WTC11 (cell line): ENCODE results near the gene CPNE5. TPM values are rescaled to one million over a fixed set of nuclear protein-coding genes. Genes with fewer than 3 reads are reported as not detected.

ENCODE experiments used
- ATAC-seq: fragments of 200-7000 bp; cut with Tn5 transposase; 2 replicates; pipeline ENCODE4 v1.10.0; 2021; ENCODE audit warnings: mild to moderate bottlenecking, moderate library complexity
- CTCF ChIA-PET: fragments of 300-600 bp; sonication (Branson Sonifier 250); formaldehyde crosslinking; loops from one replicate; lab custom pipeline; 2021; ENCODE audit warnings: antibody characterized with exemption; lab: Charles Lee
- POLR2A ChIA-PET: fragments of 350-600 bp; sonication (Branson Sonifier 250); formaldehyde crosslinking; loops from one replicate; lab custom pipeline; 2021; ENCODE audit warnings: antibody characterized with exemption; lab: Charles Lee
- DNase-seq: peaks from one replicate; pipeline ENCODE4 v3.0.0; 2021; ENCODE audit warnings: low spot score
- H3K27ac Mint-ChIP-seq: 2 replicates; pipeline ENCODE4 v1.8.0; 2021; ENCODE audit warnings: mixed read lengths
- H3K27me3 Mint-ChIP-seq: 2 replicates; pipeline ENCODE4 v1.8.0; 2021; ENCODE audit warnings: low read depth, mild to moderate bottlenecking, moderate library complexity, mixed read lengths
- H3K36me3 Mint-ChIP-seq: 2 replicates; pipeline ENCODE4 v1.8.0; 2021; ENCODE audit warnings: mixed read lengths
- H3K4me1 Mint-ChIP-seq: 2 replicates; pipeline ENCODE4 v1.8.0; 2022; ENCODE audit warnings: mixed read lengths
- H3K4me3 Mint-ChIP-seq: 2 replicates; pipeline ENCODE4 v1.8.0; 2021; ENCODE audit warnings: mild to moderate bottlenecking, moderate library complexity, mixed read lengths
- H3K9me3 Mint-ChIP-seq: 2 replicates; pipeline ENCODE4 v1.8.0; 2021; ENCODE audit warnings: mixed read lengths
- ETV6 ChIP-seq: sonication (generic); formaldehyde crosslinking; IDR thresholded peaks from 2 replicates; pipeline ENCODE4 v1.8.1; 2022; ENCODE audit warnings: mild to moderate bottlenecking, missing genetic modification reagents
- GRHL2 ChIP-seq: fragments of 250-450 bp; sonication (Bioruptor Pico); IDR thresholded peaks from 2 replicates; pipeline ENCODE4 v1.8.0; 2022; ENCODE audit warnings: mild to moderate bottlenecking, moderate library complexity; ENCODE audit not compliant: insufficient replicate concordance, severe bottlenecking
- GTF2I ChIP-seq: fragments of 250-450 bp; sonication (Bioruptor Pico); conservative IDR thresholded peaks from 2 replicates; pipeline ENCODE4 v1.4.0; 2021; ENCODE audit warnings: mild to moderate bottlenecking
- KAT7 ChIP-seq: sonication (generic); formaldehyde crosslinking; IDR thresholded peaks from 2 replicates; pipeline ENCODE4 v1.8.1; 2023; ENCODE audit warnings: missing genetic modification reagents, mild to moderate bottlenecking, borderline replicate concordance
- SMAD3 ChIP-seq: sonication (generic); formaldehyde crosslinking; IDR thresholded peaks from 2 replicates; pipeline ENCODE4 v1.8.0; 2022; ENCODE audit warnings: missing genetic modification reagents, mild to moderate bottlenecking, borderline replicate concordance
- TEAD4 ChIP-seq: sonication (generic); formaldehyde crosslinking; IDR thresholded peaks from 2 replicates; pipeline ENCODE4 v1.8.0; 2022; ENCODE audit warnings: mild to moderate bottlenecking, missing genetic modification reagents
- ZNF263 ChIP-seq: sonication (generic); formaldehyde crosslinking; IDR thresholded peaks from 2 replicates; pipeline ENCODE4 v1.8.1; 2022; ENCODE audit warnings: low read depth, mild to moderate bottlenecking, moderate library complexity, missing genetic modification reagents
- ZNF396 ChIP-seq: fragments of 250-450 bp; sonication (Bioruptor Pico); IDR thresholded peaks from 2 replicates; pipeline ENCODE4 v1.8.0; 2021; ENCODE audit warnings: mild to moderate bottlenecking, moderate library complexity, borderline replicate concordance
- total RNA-seq: library from RNA; stranded (reverse); gene quantifications from 3 replicates; pipeline ENCODE4 v1.2.3, GENCODE V29; 2021
- TF ChIP-seq, protein P1 (sequence below): sonication (generic); formaldehyde crosslinking; IDR thresholded peaks from 2 replicates; pipeline ENCODE4 v1.8.1; 2023; ENCODE audit warnings: mild to moderate bottlenecking, missing genetic modification reagents
- TF ChIP-seq, protein P2 (sequence below): sonication (generic); formaldehyde crosslinking; IDR thresholded peaks from 2 replicates; pipeline ENCODE4 v1.8.0; 2023; ENCODE audit warnings: missing genetic modification reagents, mild to moderate bottlenecking, borderline replicate concordance
- TF ChIP-seq, protein P3 (sequence below): sonication (generic); formaldehyde crosslinking; IDR thresholded peaks from 2 replicates; pipeline ENCODE4 v1.8.0; 2022; ENCODE audit warnings: mild to moderate bottlenecking, missing genetic modification reagents
- TF ChIP-seq, protein P4 (sequence below): sonication (generic); formaldehyde crosslinking; IDR thresholded peaks from 2 replicates; pipeline ENCODE4 v1.8.1; 2022; ENCODE audit warnings: mild to moderate bottlenecking, missing genetic modification reagents, moderate library complexity, borderline replicate concordance
- TF ChIP-seq, protein P5 (sequence below): sonication (generic); formaldehyde crosslinking; IDR thresholded peaks from 2 replicates; pipeline ENCODE4 v1.8.0; 2022; ENCODE audit warnings: missing genetic modification reagents
- TF ChIP-seq, protein P6 (sequence below): fragments of 250-450 bp; sonication (Bioruptor Pico); IDR thresholded peaks from 2 replicates; pipeline ENCODE4 v2.1.2; 2022; ENCODE audit warnings: mild to moderate bottlenecking, moderate library complexity

Gene CPNE5
- total RNA-seq, 1 experiment from 2014 or later = 0.44 TPM

DNA sequence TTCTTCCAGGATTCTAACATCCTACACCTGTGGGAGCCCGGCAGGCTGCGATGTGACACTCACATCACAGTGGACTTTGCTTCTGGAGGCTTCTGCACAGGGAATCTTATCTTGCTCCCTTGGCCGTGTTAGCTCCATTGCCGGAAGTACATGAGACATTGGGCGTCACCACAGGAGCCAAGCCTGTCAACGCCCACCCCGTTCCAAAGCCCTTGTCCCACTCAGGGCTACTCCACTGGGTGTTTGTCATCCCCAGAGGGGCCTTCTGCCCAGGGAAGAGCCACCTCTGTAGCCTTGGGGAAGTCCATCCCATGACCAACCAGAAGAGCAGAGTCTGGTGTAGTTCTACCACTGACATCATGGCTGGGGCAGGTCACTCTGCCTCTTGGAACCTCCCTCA is 139.9 kb downstream of the CPNE5 start:
- no peak for ATAC-seq
- POLR2A ChIA-PET = no interaction called here

More for the DNA sequence above, 139.9 kb downstream of the CPNE5 start:
- Mint-ChIP-seq H3K9me3 (no peaks in the 10 kb centered on the region), H3K27me3 (no peaks in the 10 kb centered on the region), H3K36me3 (no peaks in the 10 kb centered on the region), H3K27ac (no peak overlapping the region)
- DNase-seq = no peak
- CTCF ChIA-PET = interaction anchor here (0.6 kb wide), 1 partner anchor 84 kb away, joined by 4 read pairs; no protein-coding TSS in a partner anchor
- TF ChIP-seq, protein P1, sequence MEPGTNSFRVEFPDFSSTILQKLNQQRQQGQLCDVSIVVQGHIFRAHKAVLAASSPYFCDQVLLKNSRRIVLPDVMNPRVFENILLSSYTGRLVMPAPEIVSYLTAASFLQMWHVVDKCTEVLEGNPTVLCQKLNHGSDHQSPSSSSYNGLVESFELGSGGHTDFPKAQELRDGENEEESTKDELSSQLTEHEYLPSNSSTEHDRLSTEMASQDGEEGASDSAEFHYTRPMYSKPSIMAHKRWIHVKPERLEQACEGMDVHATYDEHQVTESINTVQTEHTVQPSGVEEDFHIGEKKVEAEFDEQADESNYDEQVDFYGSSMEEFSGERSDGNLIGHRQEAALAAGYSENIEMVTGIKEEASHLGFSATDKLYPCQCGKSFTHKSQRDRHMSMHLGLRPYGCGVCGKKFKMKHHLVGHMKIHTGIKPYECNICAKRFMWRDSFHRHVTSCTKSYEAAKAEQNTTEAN = no peak
- TF ChIP-seq SMAD3 (no peak), GTF2I (CRISPR knock-in tag) (no peak), ZNF396 (CRISPR knock-in tag) (no peak), GRHL2 (CRISPR knock-in tag) (no peak), ETV6 (CRISPR knock-in tag) (no peak), ZNF263 (CRISPR knock-in tag) (no peak), KAT7 (CRISPR knock-in tag) (no peak), TEAD4 (no peak)
- TF ChIP-seq, protein P2, sequence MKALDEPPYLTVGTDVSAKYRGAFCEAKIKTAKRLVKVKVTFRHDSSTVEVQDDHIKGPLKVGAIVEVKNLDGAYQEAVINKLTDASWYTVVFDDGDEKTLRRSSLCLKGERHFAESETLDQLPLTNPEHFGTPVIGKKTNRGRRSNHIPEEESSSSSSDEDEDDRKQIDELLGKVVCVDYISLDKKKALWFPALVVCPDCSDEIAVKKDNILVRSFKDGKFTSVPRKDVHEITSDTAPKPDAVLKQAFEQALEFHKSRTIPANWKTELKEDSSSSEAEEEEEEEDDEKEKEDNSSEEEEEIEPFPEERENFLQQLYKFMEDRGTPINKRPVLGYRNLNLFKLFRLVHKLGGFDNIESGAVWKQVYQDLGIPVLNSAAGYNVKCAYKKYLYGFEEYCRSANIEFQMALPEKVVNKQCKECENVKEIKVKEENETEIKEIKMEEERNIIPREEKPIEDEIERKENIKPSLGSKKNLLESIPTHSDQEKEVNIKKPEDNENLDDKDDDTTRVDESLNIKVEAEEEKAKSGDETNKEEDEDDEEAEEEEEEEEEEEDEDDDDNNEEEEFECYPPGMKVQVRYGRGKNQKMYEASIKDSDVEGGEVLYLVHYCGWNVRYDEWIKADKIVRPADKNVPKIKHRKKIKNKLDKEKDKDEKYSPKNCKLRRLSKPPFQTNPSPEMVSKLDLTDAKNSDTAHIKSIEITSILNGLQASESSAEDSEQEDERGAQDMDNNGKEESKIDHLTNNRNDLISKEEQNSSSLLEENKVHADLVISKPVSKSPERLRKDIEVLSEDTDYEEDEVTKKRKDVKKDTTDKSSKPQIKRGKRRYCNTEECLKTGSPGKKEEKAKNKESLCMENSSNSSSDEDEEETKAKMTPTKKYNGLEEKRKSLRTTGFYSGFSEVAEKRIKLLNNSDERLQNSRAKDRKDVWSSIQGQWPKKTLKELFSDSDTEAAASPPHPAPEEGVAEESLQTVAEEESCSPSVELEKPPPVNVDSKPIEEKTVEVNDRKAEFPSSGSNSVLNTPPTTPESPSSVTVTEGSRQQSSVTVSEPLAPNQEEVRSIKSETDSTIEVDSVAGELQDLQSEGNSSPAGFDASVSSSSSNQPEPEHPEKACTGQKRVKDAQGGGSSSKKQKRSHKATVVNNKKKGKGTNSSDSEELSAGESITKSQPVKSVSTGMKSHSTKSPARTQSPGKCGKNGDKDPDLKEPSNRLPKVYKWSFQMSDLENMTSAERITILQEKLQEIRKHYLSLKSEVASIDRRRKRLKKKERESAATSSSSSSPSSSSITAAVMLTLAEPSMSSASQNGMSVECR (CRISPR knock-in tag) = no peak
- TF ChIP-seq, protein P3, sequence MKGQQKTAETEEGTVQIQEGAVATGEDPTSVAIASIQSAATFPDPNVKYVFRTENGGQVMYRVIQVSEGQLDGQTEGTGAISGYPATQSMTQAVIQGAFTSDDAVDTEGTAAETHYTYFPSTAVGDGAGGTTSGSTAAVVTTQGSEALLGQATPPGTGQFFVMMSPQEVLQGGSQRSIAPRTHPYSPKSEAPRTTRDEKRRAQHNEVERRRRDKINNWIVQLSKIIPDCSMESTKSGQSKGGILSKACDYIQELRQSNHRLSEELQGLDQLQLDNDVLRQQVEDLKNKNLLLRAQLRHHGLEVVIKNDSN = no peak
- TF ChIP-seq, protein P4, sequence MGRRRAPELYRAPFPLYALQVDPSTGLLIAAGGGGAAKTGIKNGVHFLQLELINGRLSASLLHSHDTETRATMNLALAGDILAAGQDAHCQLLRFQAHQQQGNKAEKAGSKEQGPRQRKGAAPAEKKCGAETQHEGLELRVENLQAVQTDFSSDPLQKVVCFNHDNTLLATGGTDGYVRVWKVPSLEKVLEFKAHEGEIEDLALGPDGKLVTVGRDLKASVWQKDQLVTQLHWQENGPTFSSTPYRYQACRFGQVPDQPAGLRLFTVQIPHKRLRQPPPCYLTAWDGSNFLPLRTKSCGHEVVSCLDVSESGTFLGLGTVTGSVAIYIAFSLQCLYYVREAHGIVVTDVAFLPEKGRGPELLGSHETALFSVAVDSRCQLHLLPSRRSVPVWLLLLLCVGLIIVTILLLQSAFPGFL (CRISPR knock-in tag) = no peak
- TF ChIP-seq, protein P5, sequence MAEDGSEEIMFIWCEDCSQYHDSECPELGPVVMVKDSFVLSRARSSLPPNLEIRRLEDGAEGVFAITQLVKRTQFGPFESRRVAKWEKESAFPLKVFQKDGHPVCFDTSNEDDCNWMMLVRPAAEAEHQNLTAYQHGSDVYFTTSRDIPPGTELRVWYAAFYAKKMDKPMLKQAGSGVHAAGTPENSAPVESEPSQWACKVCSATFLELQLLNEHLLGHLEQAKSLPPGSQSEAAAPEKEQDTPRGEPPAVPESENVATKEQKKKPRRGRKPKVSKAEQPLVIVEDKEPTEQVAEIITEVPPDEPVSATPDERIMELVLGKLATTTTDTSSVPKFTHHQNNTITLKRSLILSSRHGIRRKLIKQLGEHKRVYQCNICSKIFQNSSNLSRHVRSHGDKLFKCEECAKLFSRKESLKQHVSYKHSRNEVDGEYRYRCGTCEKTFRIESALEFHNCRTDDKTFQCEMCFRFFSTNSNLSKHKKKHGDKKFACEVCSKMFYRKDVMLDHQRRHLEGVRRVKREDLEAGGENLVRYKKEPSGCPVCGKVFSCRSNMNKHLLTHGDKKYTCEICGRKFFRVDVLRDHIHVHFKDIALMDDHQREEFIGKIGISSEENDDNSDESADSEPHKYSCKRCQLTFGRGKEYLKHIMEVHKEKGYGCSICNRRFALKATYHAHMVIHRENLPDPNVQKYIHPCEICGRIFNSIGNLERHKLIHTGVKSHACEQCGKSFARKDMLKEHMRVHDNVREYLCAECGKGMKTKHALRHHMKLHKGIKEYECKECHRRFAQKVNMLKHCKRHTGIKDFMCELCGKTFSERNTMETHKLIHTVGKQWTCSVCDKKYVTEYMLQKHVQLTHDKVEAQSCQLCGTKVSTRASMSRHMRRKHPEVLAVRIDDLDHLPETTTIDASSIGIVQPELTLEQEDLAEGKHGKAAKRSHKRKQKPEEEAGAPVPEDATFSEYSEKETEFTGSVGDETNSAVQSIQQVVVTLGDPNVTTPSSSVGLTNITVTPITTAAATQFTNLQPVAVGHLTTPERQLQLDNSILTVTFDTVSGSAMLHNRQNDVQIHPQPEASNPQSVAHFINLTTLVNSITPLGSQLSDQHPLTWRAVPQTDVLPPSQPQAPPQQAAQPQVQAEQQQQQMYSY (CRISPR knock-in tag) = no peak
- TF ChIP-seq, protein P6, sequence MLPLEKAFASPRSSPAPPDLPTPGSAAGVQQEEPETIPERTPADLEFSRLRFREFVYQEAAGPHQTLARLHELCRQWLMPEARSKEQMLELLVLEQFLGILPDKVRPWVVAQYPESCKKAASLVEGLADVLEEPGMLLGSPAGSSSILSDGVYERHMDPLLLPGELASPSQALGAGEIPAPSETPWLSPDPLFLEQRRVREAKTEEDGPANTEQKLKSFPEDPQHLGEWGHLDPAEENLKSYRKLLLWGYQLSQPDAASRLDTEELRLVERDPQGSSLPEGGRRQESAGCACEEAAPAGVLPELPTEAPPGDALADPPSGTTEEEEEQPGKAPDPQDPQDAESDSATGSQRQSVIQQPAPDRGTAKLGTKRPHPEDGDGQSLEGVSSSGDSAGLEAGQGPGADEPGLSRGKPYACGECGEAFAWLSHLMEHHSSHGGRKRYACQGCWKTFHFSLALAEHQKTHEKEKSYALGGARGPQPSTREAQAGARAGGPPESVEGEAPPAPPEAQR (CRISPR knock-in tag) = no peak
- TF ChIP-seq, all 79 proteins: peak for 0
- Mint-ChIP-seq H3K4me3 (no peak overlapping the region), H3K4me1 (no peaks in the 10 kb centered on the region)
